Measurements from ENCODE around the gene TTLL12.
A peak's percentile ranks its signal among the peaks of the same experiment; 100 is the strongest.

Gene TTLL12

DNA sequence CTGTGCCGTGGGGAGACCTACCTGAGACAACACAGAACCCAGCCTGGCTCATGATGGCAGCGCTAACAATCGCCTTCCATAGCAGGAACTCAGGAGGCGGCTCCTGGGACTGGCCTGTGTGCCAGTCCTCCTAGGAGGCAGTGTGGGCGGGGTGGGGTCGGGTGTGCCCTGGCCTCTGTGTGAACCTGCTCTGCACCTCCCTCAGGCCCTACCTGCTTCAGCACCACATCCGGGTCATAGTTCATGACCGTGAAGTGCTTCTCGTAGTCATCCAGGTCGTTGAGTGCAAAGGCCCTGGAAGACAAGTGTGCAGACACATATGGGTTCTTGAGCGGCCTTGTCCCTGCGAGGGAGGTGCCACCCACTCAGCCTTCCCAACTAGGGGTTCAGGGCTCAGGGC lies 15.3 kb downstream of the TTLL12 start:
- H3K9me3 ChIP-seq (ENCODE audit: control insufficient read depth, low read length), result no peaks in the 10 kb centered on the region
- no peak overlapping the region for H3K27ac ChIP-seq (ENCODE audit: low read depth, low read length, severe bottlenecking)
- H3K4me3 ChIP-seq (ENCODE audit: extremely low read depth, insufficient read depth, low read length, poor library complexity, severe bottlenecking), result no peak overlapping the region
- 92 to 95% methylated on average over 9 to 12 of the region's 12 CpGs for WGBS, 2 experiments (ENCODE audit: insufficient coverage in 2 of 2)
- peaks cover 15% of the 10 kb centered on the region for H3K4me1 ChIP-seq (ENCODE audit: control insufficient read depth, insufficient read depth, low read length, poor library complexity, severe bottlenecking)
- H3K36me3 ChIP-seq (ENCODE audit: control insufficient read depth, insufficient read depth, low read length), result peaks cover 50% of the 10 kb centered on the region

DNA sequence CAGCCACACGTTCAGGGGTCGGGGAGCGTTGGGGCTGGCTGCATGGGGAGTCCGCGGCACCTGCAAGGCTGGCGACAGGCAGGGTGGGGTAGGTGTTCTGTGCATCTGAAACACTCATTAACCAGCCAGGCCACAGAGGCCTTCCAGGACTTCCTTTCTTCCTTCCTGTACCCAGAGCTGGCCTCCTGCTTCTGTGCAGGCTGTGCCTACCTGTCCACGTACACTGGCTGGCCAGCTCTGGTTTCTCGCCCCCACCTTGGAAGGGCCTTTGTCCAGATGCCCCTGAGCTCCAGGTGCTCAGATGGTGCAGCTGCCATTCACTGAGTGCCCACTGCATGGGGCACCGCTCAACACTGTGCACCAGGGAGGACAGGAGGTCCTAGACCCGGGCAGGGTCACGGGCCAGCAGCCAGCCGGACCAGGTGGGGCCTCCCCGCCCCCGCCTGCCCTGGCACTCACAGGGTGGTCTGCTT lies 15.9 kb downstream of the TTLL12 start:
- H3K4me1 ChIP-seq (ENCODE audit: control insufficient read depth, insufficient read depth, low read length, poor library complexity, severe bottlenecking), result peaks cover 15% of the 10 kb centered on the region
- no peaks in the 10 kb centered on the region for H3K9me3 ChIP-seq (ENCODE audit: control insufficient read depth, low read length)
- no peak overlapping the region for H3K4me3 ChIP-seq (ENCODE audit: extremely low read depth, insufficient read depth, low read length, poor library complexity, severe bottlenecking)
- WGBS, 2 experiments (ENCODE audit: insufficient coverage in 2 of 2), result 92 to 96% methylated on average over 11 to 13 of the region's 14 CpGs
- H3K36me3 ChIP-seq (ENCODE audit: control insufficient read depth, insufficient read depth, low read length), result peaks cover 49% of the 10 kb centered on the region
- H3K27ac ChIP-seq (ENCODE audit: low read depth, low read length, severe bottlenecking), result no peak overlapping the region

DNA sequence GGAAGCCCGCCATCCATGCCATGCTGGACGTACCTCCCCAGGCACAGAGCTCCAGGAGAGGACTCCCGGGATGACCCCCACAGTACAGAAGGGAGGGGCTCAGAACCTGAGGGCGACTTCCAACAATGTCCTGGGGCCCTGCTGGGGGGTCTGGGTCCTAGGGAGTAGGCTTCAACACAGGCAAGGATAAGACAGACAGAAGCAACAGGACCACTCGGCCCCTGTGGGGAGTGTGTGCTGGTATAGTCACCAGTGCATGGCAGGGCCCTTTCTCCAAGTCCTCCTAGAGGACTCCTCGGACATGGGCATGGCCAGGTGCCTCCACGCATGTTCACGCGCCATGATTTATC lies 16.8 kb downstream of the TTLL12 start:
- Histone ChIP-seq H3K4me1 (ENCODE audit: control insufficient read depth, insufficient read depth, low read length, poor library complexity, severe bottlenecking) (peaks cover 15% of the 10 kb centered on the region), H3K27ac (ENCODE audit: low read depth, low read length, severe bottlenecking) (no peak overlapping the region), H3K36me3 (ENCODE audit: control insufficient read depth, insufficient read depth, low read length) (peaks cover 40% of the 10 kb centered on the region), H3K9me3 (ENCODE audit: control insufficient read depth, low read length) (no peaks in the 10 kb centered on the region), H3K4me3 (ENCODE audit: extremely low read depth, insufficient read depth, low read length, poor library complexity, severe bottlenecking) (no peak overlapping the region)
- WGBS, 2 experiments (ENCODE audit: insufficient coverage in 2 of 2), result 94 to 95% methylated on average over 9 of the region's 9 CpGs

DNA sequence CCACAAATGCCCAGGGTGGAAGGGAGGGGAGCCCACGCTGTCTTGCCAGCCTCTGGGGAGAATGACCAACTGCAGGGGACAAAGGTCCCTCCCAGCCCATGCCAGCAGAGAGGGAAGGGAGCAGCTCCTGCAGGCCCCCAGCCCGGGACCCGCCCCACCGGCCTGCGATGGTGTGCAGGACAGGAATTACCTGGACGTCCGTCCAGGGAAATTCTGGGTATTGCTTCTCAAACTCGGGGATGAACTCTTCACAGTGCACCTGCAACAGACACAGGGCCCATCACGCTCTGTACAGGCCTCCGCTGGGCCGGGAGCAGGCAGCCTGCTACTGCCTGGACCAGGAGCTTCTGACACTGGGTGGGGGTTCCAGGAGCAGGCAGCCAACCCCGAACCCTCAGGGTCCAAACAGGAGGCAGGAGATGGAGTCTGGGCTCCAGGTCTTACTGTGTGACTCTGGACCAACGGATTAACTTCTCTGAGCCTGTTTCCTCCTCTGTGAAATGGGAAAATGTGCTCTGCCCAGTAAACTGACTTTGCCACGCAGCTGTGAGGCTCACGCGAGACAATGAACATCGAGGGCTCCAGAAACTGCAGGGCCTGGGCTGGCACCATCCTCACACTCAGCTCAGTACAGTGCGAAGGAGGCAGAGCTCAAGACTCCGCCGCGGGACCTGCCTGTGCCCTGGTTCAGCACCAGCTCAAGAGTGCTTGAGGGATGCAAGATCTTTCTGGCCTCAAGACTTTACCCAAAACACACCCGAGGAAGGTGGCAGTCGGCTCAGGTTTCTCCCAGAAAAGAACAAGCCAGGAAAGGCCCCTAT lies 17.4 kb downstream of the TTLL12 start:
- H3K27ac ChIP-seq (ENCODE audit: low read depth, low read length, severe bottlenecking), result no peak overlapping the region
- H3K9me3 ChIP-seq (ENCODE audit: control insufficient read depth, low read length), result no peaks in the 10 kb centered on the region
- H3K4me3 ChIP-seq (ENCODE audit: extremely low read depth, insufficient read depth, low read length, poor library complexity, severe bottlenecking), result no peak overlapping the region
- WGBS, 2 experiments (ENCODE audit: insufficient coverage in 2 of 2), result 93% methylated on average over 22 to 23 of the region's 23 CpGs
- peaks cover 34% of the 10 kb centered on the region for H3K36me3 ChIP-seq (ENCODE audit: control insufficient read depth, insufficient read depth, low read length)
- H3K4me1 ChIP-seq (ENCODE audit: control insufficient read depth, insufficient read depth, low read length, poor library complexity, severe bottlenecking), result peaks cover 15% of the 10 kb centered on the region

- WGBS, 2 experiments (ENCODE audit: insufficient coverage in 2 of 2), result 93% methylated on average over 21 to 22 of the region's 25 CpGs
- peaks cover 26% of the 10 kb centered on the region for H3K36me3 ChIP-seq (ENCODE audit: control insufficient read depth, insufficient read depth, low read length)
- no peak overlapping the region for H3K4me3 ChIP-seq (ENCODE audit: extremely low read depth, insufficient read depth, low read length, poor library complexity, severe bottlenecking)
- peak overlapping the region; percentile 10 for H3K27ac ChIP-seq (ENCODE audit: low read depth, low read length, severe bottlenecking)
- peaks cover 15% of the 10 kb centered on the region for H3K4me1 ChIP-seq (ENCODE audit: control insufficient read depth, insufficient read depth, low read length, poor library complexity, severe bottlenecking)
- H3K9me3 ChIP-seq (ENCODE audit: control insufficient read depth, low read length), result no peaks in the 10 kb centered on the region
Observed at GRCh38 chr22:43168471-43169309, 18.2 kb downstream of the TTLL12 start.

GRCh38 chr22:43167001-43167589 lies 19.8 kb downstream of the TTLL12 start:
- H3K27ac ChIP-seq (ENCODE audit: low read depth, low read length, severe bottlenecking), result no peak overlapping the region
- H3K4me1 ChIP-seq (ENCODE audit: control insufficient read depth, insufficient read depth, low read length, poor library complexity, severe bottlenecking), result peaks cover 15% of the 10 kb centered on the region
- H3K4me3 ChIP-seq (ENCODE audit: extremely low read depth, insufficient read depth, low read length, poor library complexity, severe bottlenecking), result no peak overlapping the region
- no peaks in the 10 kb centered on the region for H3K9me3 ChIP-seq (ENCODE audit: control insufficient read depth, low read length)
- peaks cover 29% of the 10 kb centered on the region for H3K36me3 ChIP-seq (ENCODE audit: control insufficient read depth, insufficient read depth, low read length)
- WGBS, 2 experiments (ENCODE audit: insufficient coverage in 2 of 2), result 96% methylated on average over 15 to 16 of the region's 19 CpGs

DNA sequence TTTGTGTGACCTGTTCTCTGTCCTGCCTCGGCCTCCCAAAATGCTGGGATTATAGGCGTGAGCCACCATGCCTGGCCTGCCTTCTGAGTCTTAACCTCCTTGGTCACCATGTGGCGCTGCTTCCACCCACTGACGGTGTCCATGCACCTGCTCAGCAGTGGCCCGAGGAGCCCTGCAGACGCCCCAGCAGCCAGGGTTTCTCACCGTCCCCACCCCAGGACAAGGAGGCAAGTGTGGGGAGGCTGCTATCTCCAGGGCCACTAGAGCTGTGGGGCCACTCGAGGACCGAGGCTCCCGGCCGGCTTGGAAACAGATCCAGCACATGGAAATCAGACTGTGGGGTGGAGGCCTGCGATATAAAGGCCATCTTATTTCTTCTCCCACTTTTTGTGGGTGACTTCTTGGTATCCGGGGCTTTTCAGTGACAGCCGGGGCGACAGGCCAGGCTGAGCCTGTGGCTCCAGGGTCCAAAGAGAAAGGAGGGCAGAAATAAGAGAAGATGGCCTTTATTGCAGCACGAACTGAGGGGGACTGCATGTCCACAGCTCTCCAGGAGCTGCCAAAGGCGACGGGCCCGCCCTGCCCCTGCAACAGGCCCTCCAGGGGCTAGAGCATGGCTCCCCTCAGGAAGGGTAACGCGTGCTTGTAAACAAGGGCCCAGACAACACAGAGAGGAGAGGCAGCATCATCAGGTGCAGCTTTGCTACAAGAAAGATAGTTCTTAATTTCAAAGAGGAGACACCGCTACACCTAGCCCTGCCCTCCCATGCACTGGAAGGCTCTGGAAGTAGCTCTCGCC lies 20.6 kb downstream of the TTLL12 start:
- 90 to 91% methylated on average over 21 to 22 of the region's 23 CpGs for WGBS, 2 experiments (ENCODE audit: insufficient coverage in 2 of 2)
- Histone ChIP-seq H3K27ac (ENCODE audit: low read depth, low read length, severe bottlenecking) (no peak overlapping the region), H3K9me3 (ENCODE audit: control insufficient read depth, low read length) (no peaks in the 10 kb centered on the region), H3K36me3 (ENCODE audit: control insufficient read depth, insufficient read depth, low read length) (peaks cover 26% of the 10 kb centered on the region), H3K4me3 (ENCODE audit: extremely low read depth, insufficient read depth, low read length, poor library complexity, severe bottlenecking) (no peak overlapping the region), H3K4me1 (ENCODE audit: control insufficient read depth, insufficient read depth, low read length, poor library complexity, severe bottlenecking) (peaks cover 15% of the 10 kb centered on the region)

DNA sequence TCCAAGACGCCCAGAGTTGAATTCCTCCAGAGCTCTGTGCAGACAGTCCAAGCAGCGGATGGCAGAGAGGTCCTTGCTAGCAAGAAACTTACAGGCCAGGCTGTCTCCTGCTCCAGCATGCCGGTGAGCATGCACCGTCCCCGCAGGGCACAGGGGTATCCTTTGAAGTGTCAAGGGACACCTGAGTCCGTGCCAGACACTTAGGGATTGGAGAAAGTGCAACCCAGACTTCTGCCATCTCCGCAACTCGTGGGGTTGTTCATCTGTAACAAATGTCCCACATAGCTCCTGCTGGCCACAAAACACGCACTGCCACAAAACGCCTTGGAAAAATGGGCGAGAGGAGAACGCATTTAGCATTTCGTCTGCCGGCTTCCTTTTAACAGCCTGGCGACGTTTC lies 22.3 kb downstream of the TTLL12 start:
- peaks cover 15% of the 10 kb centered on the region for H3K4me1 ChIP-seq (ENCODE audit: control insufficient read depth, insufficient read depth, low read length, poor library complexity, severe bottlenecking)
- 80 to 84% methylated on average over 15 to 16 of the region's 16 CpGs for WGBS, 2 experiments (ENCODE audit: insufficient coverage in 2 of 2)
- H3K36me3 ChIP-seq (ENCODE audit: control insufficient read depth, insufficient read depth, low read length), result peaks cover 25% of the 10 kb centered on the region
- no peak overlapping the region for H3K27ac ChIP-seq (ENCODE audit: low read depth, low read length, severe bottlenecking)
- H3K4me3 ChIP-seq (ENCODE audit: extremely low read depth, insufficient read depth, low read length, poor library complexity, severe bottlenecking), result no peak overlapping the region
- H3K9me3 ChIP-seq (ENCODE audit: control insufficient read depth, low read length), result no peaks in the 10 kb centered on the region

- H3K36me3 ChIP-seq (ENCODE audit: control insufficient read depth, insufficient read depth, low read length), result peaks cover 28% of the 10 kb centered on the region
- no peak overlapping the region for H3K27ac ChIP-seq (ENCODE audit: low read depth, low read length, severe bottlenecking)
- 90 to 91% methylated on average over 17 to 18 of the region's 18 CpGs for WGBS, 2 experiments (ENCODE audit: insufficient coverage in 2 of 2)
- peaks cover 2% of the 10 kb centered on the region for H3K4me1 ChIP-seq (ENCODE audit: control insufficient read depth, insufficient read depth, low read length, poor library complexity, severe bottlenecking)
- no peaks in the 10 kb centered on the region for H3K9me3 ChIP-seq (ENCODE audit: control insufficient read depth, low read length)
- no peak overlapping the region for H3K4me3 ChIP-seq (ENCODE audit: extremely low read depth, insufficient read depth, low read length, poor library complexity, severe bottlenecking)
Observed at GRCh38 chr22:43163241-43163795, 23.6 kb downstream of the TTLL12 start.

All from mesodermal cell (in vitro differentiated cells).